ENCODE data around the gene FLNC. TPM values are rescaled to one million over a fixed set of nuclear protein-coding genes. Genes with fewer than 3 reads are reported as not detected.

FLNC gene
- total and polyA plus RNA-seq, 2 of the 4 experiments (the other 2 are of a cell fraction), result 116 to 154 TPM

DNA sequence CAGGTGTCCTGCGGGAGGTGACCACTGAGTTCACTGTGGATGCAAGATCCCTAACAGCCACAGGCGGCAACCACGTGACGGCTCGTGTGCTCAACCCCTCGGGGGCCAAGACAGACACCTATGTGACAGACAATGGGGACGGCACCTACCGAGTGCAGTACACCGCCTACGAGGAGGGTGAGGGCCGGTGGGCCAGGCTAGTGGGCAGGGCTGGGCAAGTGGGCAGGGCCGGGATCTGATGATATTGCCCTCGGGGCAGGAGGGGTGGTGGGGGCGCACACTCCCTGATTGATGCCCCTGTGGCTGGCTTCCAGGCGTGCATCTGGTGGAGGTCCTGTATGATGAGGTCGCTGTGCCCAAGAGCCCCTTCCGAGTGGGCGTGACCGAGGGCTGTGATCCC lies 15.8 kb downstream of the FLNC start:
- Histone ChIP-seq H3K27me3 (ENCODE audit: control insufficient read depth, insufficient read depth, low read length) (no peaks in the 10 kb centered on the region), H3K14ac (replicated peaks; ENCODE audit: low read depth, low read length) (no peak overlapping the region), H3K27ac (ENCODE audit: insufficient read depth, low read length) (no peak overlapping the region), H4K5ac (ENCODE audit: low read depth, low read length) (no peak overlapping the region), H2BK120ac (ENCODE audit: low read depth, low read length) (no peak overlapping the region), H3K56ac (ENCODE audit: extremely low read depth, insufficient read depth, low read length) (no peak overlapping the region), H3K18ac (ENCODE audit: low read depth, low read length) (no peak overlapping the region), H2AFZ (replicated peaks; ENCODE audit: low read length, poor library complexity) (no peak overlapping the region), H4K8ac (ENCODE audit: low read depth in 2 of 2, low read length in 2 of 2) (no peak overlapping the region), H2BK20ac (ENCODE audit: low read depth, low read length) (no peak overlapping the region), H3K4me2 (ENCODE audit: low read depth, low read length) (no peak overlapping the region), H3K9me1 (ENCODE audit: insufficient read depth, low read length) (no peaks in the 10 kb centered on the region), H3K23ac (ENCODE audit: low read depth, low read length) (no peak overlapping the region), H2BK15ac (ENCODE audit: low read depth, low read length) (no peak overlapping the region), H3K36me3 (ENCODE audit: control insufficient read depth, insufficient read depth, low read length) (peaks cover 96% of the 10 kb centered on the region), H2AK5ac (ENCODE audit: low read depth, low read length) (no peak overlapping the region), H4K91ac (ENCODE audit: insufficient read depth, low read depth, low read length) (no peak overlapping the region), H3K9ac (ENCODE audit: low read depth, low read length) (no peak overlapping the region), H4K20me1 (ENCODE audit: insufficient read depth, low read length) (peaks cover 77% of the 10 kb centered on the region), H2BK5ac (ENCODE audit: low read depth, low read length, poor library complexity, severe bottlenecking) (no peak overlapping the region), H2AK9ac (replicated peaks; ENCODE audit: low read depth, low read length, poor library complexity) (no peak overlapping the region), H3K4ac (ENCODE audit: low read depth, low read length) (no peak overlapping the region), H3K79me1 (ENCODE audit: low read depth in 1 of 2, low read length in 2 of 2) (peaks cover 40 to 75% of the 10 kb centered on the region in 2 experiments), H3K4me3 (ENCODE audit: insufficient read depth, low read depth, low read length) (no peak overlapping the region), H3K4me1 (ENCODE audit: control insufficient read depth, insufficient read depth, low read length) (peaks cover 3% of the 10 kb centered on the region; the same call in 1 of the 2 replicates), H3K9me3 (ENCODE audit: control insufficient read depth, insufficient read depth, low read length) (no peaks in the 10 kb centered on the region)
- in situ Hi-C loops (cut with MboI; ENCODE audit: low sequenced_read_pairs) (no loop called here), dilution Hi-C loops (cut with HindIII; ENCODE audit: low sequenced_read_pairs, unreplicated experiment) (no loop called here), intact Hi-C loops (cut with micrococcal nuclease) (no loop called here)
- BruUV-seq (replicated peaks), result no TSS peak
- TF ChIP-seq RAD21 (IDR thresholded peaks at IDR 0.05; ENCODE audit: low read length) (no peak), CTCF (conservative IDR thresholded peaks at IDR 0.05; ENCODE audit: low read depth, low read length) (no peak), CEBPB (IDR thresholded peaks at IDR 0.05; ENCODE audit: low read depth, low read length) (no peak), RCOR1 (IDR thresholded peaks at IDR 0.05; ENCODE audit: insufficient replicate concordance, low read length) (no peak), MAFK (IDR thresholded peaks at IDR 0.05; ENCODE audit: low read depth, low read length) (no peak), CHD1 (IDR thresholded peaks at IDR 0.05; ENCODE audit: low read depth, low read length) (no peak), SMC3 (IDR thresholded peaks at IDR 0.05; ENCODE audit: low read depth, low read length) (no peak), RFX5 (IDR thresholded peaks at IDR 0.05; ENCODE audit: low read depth, low read length) (no peak), FOS (IDR thresholded peaks at IDR 0.05; ENCODE audit: low read depth, low read length) (no peak), POLR2A (IDR thresholded peaks at IDR 0.05; ENCODE audit: low read depth, low read length) (no peak), MAZ (IDR thresholded peaks at IDR 0.05; ENCODE audit: borderline replicate concordance, low read depth, low read length) (no peak), ELK1 (IDR thresholded peaks at IDR 0.05; ENCODE audit: borderline replicate concordance, low read depth, low read length) (no peak), MXI1 (IDR thresholded peaks at IDR 0.05; ENCODE audit: borderline replicate concordance, low read depth, low read length) (no peak), NFE2L2 (IDR thresholded peaks at IDR 0.05; ENCODE audit: low read depth, low read length) (no peak), BHLHE40 (IDR thresholded peaks at IDR 0.05; ENCODE audit: low read depth, low read length) (no peak)
- TF ChIP-seq, protein P1, sequence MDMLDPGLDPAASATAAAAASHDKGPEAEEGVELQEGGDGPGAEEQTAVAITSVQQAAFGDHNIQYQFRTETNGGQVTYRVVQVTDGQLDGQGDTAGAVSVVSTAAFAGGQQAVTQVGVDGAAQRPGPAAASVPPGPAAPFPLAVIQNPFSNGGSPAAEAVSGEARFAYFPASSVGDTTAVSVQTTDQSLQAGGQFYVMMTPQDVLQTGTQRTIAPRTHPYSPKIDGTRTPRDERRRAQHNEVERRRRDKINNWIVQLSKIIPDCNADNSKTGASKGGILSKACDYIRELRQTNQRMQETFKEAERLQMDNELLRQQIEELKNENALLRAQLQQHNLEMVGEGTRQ (IDR thresholded peaks at IDR 0.05; ENCODE audit: low read depth, low read length), result no peak
- ChIA-PET CTCF (no interaction called here), POLR2A (ENCODE audit: unreplicated experiment) (no interaction called here)
- WGBS, 2 experiments (ENCODE audit: extremely low coverage in 2 of 2, insufficient read length in 1 of 2), result 86% methylated on average over 11 of the region's 19 CpGs; no CpG with 5 or more reads in 1 of the 2 experiments
- no peak for DNase-seq
- ATAC-seq (ENCODE audit: low read depth), result no peak

Data from IMR-90 (cell line).